Measurements from ENCODE around the gene VASH1. TPM values are rescaled to one million over a fixed set of nuclear protein-coding genes. Genes with fewer than 3 reads are reported as not detected.

VASH1 gene
- polyA plus RNA-seq, 1 of the 3 experiments (the other 2 are of a cell fraction): 4.9 TPM

DNA sequence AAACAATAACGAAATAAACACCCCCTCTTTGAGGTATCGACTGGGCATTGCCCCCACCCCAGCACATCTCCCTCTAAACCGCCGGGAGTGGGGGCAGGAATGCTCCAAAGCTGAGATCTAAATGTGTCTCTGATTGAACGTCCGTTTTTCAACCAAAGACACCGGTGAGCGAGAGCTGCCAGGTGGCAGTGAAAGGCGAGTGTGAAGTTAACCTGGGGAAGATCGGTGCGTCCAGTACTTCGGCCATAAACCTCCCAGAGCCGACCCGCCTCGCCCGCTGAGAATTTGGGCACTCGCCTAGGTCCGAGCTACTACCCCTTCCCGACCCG lies 50.8 kb downstream of the VASH1 start:
- DNase-seq: no peak
- Histone ChIP-seq H2AFZ (ENCODE audit: low read depth) (peak overlapping the region; percentile 92; the same call in 1 of the 2 replicates), H3K27ac (ENCODE audit: low read depth in 2 of 2, low read length in 1 of 2) (peak overlapping the region; percentile 7 to 72; a peak in 2 of 4 replicates), H3K9me2 (no peaks in the 10 kb centered on the region), H3K4me2 (peak overlapping the region; percentile 95), H3K79me2 (ENCODE audit: insufficient read depth) (peaks cover 5% of the 10 kb centered on the region; the same call in 1 of the 2 replicates), H3K9ac (peak overlapping the region; percentile 71), H3F3A (replicated peaks; ENCODE audit: insufficient read depth) (peaks cover 5% of the 10 kb centered on the region), H3K27me3 (ENCODE audit: insufficient read depth) (no peaks in the 10 kb centered on the region; the same call in 1 of the 2 replicates), H3K9me3 (no peaks in the 10 kb centered on the region), H3K36me3 (replicated peaks in 1 of 2; ENCODE audit: control insufficient read depth in 1 of 2, insufficient read depth in 2 of 2, low read length in 1 of 2) (peaks cover 0 to 23% of the 10 kb centered on the region in 2 experiments), H4K20me1 (ENCODE audit: insufficient read depth) (no peaks in the 10 kb centered on the region), H3K4me3 (ENCODE audit: low read depth in 2 of 2, low read length in 1 of 2) (peak overlapping the region; percentile 88 to 89), H3K4me1 (ENCODE audit: control insufficient read depth in 1 of 2, insufficient read depth in 2 of 2, low read depth in 1 of 2, low read length in 1 of 2) (peaks cover 6 to 16% of the 10 kb centered on the region in 2 experiments; a peak in 3 of 4 replicates)
- ChIA-PET CTCF (interaction anchor here (0.6 to 9.9 kb wide), 10 partner anchors 11 to 676 kb away, joined by 3 to 112 read pairs (median 3); no protein-coding TSS in a partner anchor), POLR2A (interaction anchor here (1.3 to 1.6 kb wide), 4 partner anchors 27 to 102 kb away, joined by 3 to 6 read pairs (median 4); no protein-coding TSS in a partner anchor)
- WGBS (ENCODE audit: low lambda C conversion rate): 2% methylated on average over 16 of the region's 20 CpGs
- TF ChIP-seq, protein P1, sequence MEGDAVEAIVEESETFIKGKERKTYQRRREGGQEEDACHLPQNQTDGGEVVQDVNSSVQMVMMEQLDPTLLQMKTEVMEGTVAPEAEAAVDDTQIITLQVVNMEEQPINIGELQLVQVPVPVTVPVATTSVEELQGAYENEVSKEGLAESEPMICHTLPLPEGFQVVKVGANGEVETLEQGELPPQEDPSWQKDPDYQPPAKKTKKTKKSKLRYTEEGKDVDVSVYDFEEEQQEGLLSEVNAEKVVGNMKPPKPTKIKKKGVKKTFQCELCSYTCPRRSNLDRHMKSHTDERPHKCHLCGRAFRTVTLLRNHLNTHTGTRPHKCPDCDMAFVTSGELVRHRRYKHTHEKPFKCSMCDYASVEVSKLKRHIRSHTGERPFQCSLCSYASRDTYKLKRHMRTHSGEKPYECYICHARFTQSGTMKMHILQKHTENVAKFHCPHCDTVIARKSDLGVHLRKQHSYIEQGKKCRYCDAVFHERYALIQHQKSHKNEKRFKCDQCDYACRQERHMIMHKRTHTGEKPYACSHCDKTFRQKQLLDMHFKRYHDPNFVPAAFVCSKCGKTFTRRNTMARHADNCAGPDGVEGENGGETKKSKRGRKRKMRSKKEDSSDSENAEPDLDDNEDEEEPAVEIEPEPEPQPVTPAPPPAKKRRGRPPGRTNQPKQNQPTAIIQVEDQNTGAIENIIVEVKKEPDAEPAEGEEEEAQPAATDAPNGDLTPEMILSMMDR (IDR thresholded peaks at IDR 0.05): no peak
- TF ChIP-seq TAF1 (IDR thresholded peaks at IDR 0.05; ENCODE audit: borderline replicate concordance, low read depth, low read length) (no peak), FOXJ3 (CRISPR knock-in tag; IDR thresholded peaks at IDR 0.05) (no peak), MXI1 (IDR thresholded peaks at IDR 0.05; ENCODE audit: low read depth, low read length) (no peak), EZH2phosphoT487 (IDR thresholded peaks at IDR 0.05; ENCODE audit: borderline replicate concordance, low read depth) (no peak), NFIC (IDR thresholded peaks at IDR 0.05; ENCODE audit: borderline replicate concordance) (no peak), TCF12 (IDR thresholded peaks at IDR 0.05) (no peak)
- TF ChIP-seq, protein P2, sequence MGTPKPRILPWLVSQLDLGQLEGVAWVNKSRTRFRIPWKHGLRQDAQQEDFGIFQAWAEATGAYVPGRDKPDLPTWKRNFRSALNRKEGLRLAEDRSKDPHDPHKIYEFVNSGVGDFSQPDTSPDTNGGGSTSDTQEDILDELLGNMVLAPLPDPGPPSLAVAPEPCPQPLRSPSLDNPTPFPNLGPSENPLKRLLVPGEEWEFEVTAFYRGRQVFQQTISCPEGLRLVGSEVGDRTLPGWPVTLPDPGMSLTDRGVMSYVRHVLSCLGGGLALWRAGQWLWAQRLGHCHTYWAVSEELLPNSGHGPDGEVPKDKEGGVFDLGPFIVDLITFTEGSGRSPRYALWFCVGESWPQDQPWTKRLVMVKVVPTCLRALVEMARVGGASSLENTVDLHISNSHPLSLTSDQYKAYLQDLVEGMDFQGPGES (IDR thresholded peaks at IDR 0.05; ENCODE audit: low read depth, low read length): no peak

DNA sequence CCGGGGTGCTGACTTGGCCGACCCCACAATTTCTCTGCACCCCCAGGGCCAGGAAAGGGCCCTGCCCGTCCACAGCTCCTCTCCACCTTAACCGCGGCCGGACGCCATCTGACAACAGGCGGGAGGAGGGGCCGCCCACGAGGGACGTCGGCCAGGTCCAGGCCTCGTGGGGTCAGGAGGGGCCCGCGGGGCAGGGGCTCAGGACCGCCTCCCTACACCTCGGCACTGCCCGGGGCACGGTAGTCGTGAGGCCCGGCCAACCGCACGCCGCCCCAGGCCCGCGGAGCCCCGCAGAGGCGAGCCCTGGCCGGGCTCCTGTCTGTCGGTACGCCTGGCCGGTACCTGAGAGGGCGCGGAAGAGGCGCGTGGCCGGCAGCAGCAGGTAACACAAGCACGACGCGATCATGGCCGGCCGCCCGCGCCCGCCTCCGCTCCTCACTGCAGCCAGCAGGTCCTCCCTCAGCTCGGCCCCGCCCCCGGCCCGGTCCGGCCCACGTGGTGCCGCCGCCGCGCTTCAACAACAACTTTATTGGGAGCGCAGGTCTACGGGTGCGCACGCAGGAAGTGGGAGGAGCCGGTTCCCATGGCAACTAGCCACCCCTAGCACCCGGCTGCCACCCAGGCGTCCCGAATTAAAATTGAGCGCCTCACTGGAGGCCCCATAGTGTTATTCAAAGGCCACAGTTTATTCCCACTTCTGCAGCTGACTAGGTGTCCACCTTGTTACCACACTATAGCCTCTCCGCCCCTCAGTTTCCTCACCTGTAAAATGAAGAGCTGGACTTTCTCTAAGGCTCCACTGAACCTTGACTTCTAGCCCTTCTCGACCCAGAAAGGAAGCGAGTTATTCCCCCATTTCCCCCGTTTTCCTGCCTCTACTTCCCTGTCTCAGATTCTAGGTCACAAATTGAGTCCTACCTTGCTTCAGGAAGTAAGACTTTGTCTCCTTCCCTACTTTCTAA lies 51.4 kb downstream of the VASH1 start, which contains the start of gene ANGEL1:
Gene ANGEL1, minus strand, starts transcription at position 461 of the 962 bp plus-strand sequence. Its CDS starts 55 bp downstream, at position 406.
- Histone ChIP-seq H3K27me3 (ENCODE audit: insufficient read depth) (peaks cover 6% of the 10 kb centered on the region), H3K79me2 (ENCODE audit: insufficient read depth) (peaks cover 5% of the 10 kb centered on the region; the same call in 1 of the 2 replicates), H3K9me3 (no peaks in the 10 kb centered on the region), H3K4me2 (peak within 1 kb of the TSS; percentile 95), H3K9ac (peak within 1 kb of the TSS; percentile 71), H2AFZ (ENCODE audit: low read depth) (peak within 1 kb of the TSS; percentile 92), H3F3A (replicated peaks; ENCODE audit: insufficient read depth) (peaks cover 5% of the 10 kb centered on the region), H3K4me1 (ENCODE audit: control insufficient read depth in 1 of 2, insufficient read depth in 2 of 2, low read depth in 1 of 2, low read length in 1 of 2) (peaks cover 6 to 16% of the 10 kb centered on the region in 2 experiments; a peak in 3 of 4 replicates), H3K36me3 (replicated peaks in 1 of 2; ENCODE audit: control insufficient read depth in 1 of 2, insufficient read depth in 2 of 2, low read length in 1 of 2) (peaks cover 0 to 17% of the 10 kb centered on the region in 2 experiments), H3K4me3 (ENCODE audit: low read depth in 2 of 2, low read length in 1 of 2) (peak within 1 kb of the TSS; percentile 88 to 89), H3K9me2 (no peaks in the 10 kb centered on the region), H3K27ac (ENCODE audit: low read depth in 2 of 2, low read length in 1 of 2) (peak within 1 kb of the TSS; percentile 7 to 72; a peak in 2 of 4 replicates), H4K20me1 (ENCODE audit: insufficient read depth) (no peaks in the 10 kb centered on the region)
- DNase-seq: peak; percentile 97
- ChIA-PET CTCF (interaction anchor here (0.6 to 9.9 kb wide), 8 partner anchors 11 to 676 kb away, joined by 3 to 112 read pairs (median 3); partner anchors contain the start of gene VASH1), POLR2A (interaction anchor here (1.3 to 1.6 kb wide), 3 partner anchors 28 to 33 kb away, joined by 3 to 6 read pairs (median 4); no protein-coding TSS in a partner anchor)
- 17% methylated on average over 16 of the region's 69 CpGs for WGBS (ENCODE audit: low lambda C conversion rate)
- TF ChIP-seq ELF1 (IDR thresholded peaks at IDR 0.05) (peak; percentile 33; the same call in 1 of the 2 replicates), EP300 (IDR thresholded peaks at IDR 0.05; ENCODE audit: borderline replicate concordance in 1 of 2, low read depth in 1 of 2, low read length in 1 of 2) (peak in 1 of 2 experiments; percentile 51; a peak in 1 of 4 replicates), FOXM1 (IDR thresholded peaks at IDR 0.05; ENCODE audit: low read depth) (no peak), TAF1 (IDR thresholded peaks at IDR 0.05; ENCODE audit: borderline replicate concordance, low read depth, low read length) (no peak; the same call in 1 of the 2 replicates), SMC3 (IDR thresholded peaks at IDR 0.05; ENCODE audit: low read depth, low read length) (no peak), YY1 (IDR thresholded peaks at IDR 0.05; ENCODE audit: low read depth) (peak; percentile 36; the same call in 1 of the 2 replicates), TCF12 (IDR thresholded peaks at IDR 0.05) (0 out of 2 replicates have a peak, but pooled peaks have one; percentile 39), TEAD4 (IDR thresholded peaks at IDR 0.05; ENCODE audit: borderline replicate concordance, insufficient read depth) (no peak)
- TF ChIP-seq, protein P3, sequence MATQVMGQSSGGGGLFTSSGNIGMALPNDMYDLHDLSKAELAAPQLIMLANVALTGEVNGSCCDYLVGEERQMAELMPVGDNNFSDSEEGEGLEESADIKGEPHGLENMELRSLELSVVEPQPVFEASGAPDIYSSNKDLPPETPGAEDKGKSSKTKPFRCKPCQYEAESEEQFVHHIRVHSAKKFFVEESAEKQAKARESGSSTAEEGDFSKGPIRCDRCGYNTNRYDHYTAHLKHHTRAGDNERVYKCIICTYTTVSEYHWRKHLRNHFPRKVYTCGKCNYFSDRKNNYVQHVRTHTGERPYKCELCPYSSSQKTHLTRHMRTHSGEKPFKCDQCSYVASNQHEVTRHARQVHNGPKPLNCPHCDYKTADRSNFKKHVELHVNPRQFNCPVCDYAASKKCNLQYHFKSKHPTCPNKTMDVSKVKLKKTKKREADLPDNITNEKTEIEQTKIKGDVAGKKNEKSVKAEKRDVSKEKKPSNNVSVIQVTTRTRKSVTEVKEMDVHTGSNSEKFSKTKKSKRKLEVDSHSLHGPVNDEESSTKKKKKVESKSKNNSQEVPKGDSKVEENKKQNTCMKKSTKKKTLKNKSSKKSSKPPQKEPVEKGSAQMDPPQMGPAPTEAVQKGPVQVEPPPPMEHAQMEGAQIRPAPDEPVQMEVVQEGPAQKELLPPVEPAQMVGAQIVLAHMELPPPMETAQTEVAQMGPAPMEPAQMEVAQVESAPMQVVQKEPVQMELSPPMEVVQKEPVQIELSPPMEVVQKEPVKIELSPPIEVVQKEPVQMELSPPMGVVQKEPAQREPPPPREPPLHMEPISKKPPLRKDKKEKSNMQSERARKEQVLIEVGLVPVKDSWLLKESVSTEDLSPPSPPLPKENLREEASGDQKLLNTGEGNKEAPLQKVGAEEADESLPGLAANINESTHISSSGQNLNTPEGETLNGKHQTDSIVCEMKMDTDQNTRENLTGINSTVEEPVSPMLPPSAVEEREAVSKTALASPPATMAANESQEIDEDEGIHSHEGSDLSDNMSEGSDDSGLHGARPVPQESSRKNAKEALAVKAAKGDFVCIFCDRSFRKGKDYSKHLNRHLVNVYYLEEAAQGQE (IDR thresholded peaks at IDR 0.05; ENCODE audit: low read depth, low read length): no peak
- TF ChIP-seq, protein P4, sequence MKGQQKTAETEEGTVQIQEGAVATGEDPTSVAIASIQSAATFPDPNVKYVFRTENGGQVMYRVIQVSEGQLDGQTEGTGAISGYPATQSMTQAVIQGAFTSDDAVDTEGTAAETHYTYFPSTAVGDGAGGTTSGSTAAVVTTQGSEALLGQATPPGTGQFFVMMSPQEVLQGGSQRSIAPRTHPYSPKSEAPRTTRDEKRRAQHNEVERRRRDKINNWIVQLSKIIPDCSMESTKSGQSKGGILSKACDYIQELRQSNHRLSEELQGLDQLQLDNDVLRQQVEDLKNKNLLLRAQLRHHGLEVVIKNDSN (IDR thresholded peaks at IDR 0.05; ENCODE audit: borderline replicate concordance, low read depth): peak; percentile 95

Data from SK-N-SH (cell line).